T-helper 9 cell (primary cell): ENCODE data around the gene CDT1.
"Not testable (repeated sequence)": the region's sequence is repeated elsewhere in the genome, so short reads cannot be mapped to it uniquely, and the experiment has no call there.

Experiments
- DNase-seq: peaks from one replicate; pipeline ENCODE4 v3.0.0-alpha.2; 2020

The CDT1 gene

GRCh38 chr16:88820385-88821025 lies 16.9 kb downstream of the CDT1 start:
- no peak for DNase-seq

DNA sequence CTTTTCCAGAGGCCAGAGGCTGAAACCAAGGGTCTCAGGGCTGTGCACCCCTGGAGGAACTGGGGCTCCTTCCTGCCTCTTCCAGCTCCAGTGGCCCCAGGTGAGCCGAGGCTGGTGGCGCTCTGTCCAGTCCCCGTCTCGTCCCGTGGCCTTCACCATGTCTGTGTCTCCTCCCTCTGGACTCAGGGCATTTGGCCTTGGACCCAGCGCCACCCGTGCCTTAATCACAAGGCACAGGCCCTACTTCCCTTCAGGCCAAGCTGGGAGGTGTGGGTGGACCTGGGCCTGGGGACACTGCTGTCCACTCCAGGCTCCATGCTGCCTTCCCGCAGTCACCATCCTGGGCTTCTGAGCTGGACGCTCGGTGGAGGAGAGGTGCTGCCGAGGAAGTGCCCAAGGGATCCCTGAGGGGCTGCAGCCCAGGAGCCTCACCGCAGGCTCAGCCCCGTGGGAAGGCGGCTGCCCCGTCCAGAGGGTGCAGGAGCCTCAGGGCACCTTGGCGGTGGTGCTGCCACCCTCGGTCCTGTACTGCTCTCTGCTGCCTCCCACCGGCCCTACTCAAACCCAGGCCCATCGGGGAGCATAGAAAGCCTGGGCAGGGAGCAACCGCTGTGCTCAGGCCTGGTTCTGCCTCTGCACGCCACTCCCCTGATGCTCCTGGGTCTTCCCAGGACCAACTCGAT lies 17.7 kb downstream of the CDT1 start:
- no peak for DNase-seq

- DNase-seq, result no peak
Measured at GRCh38 chr16:88822281-88823040, 18.9 kb downstream of the CDT1 start.

- DNase-seq, result not testable (repeated sequence)
Measured at GRCh38 chr16:88823646-88824045, 20.1 kb downstream of the CDT1 start.

DNA sequence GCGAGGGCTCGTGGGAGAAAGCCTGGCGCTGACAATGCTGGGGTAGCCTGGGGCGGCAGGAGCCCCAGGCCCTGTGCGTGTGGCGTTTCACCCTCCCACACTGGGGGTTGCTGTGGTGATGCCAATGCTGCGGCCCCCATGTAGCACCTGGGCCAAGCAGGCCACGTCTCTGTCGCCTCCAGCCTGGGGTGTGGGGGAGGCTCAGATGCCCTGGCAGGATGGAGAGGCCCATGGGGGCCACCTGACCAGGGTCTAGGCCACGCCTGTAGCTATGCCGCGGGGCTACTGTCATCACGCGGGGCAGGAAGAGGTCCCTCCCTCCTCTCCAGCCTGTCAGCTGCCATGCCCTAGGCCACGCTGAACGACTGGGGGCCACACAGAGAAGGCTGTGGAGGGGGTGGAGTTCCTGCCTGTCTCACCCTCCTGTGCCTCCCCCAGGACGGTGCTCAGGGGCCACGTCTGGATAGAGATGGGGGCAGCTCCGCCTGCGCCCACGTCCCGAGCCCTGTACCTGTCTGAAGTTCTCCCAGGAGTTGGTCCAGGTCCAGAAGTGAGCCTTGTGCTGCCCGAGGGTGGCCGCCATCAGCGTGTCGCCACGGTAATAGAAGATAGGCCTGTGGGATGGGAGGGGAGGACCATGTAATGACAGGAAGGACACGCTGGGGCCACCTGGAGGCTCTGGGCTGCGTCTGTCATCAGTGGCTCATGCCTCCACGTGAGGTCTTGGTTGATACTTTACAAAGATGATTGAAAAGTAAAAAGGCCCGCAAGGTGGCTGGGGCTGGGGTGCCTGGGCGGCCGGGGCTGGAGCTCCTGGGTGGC lies 20.9 kb downstream of the CDT1 start:
- no peak for DNase-seq

DNA sequence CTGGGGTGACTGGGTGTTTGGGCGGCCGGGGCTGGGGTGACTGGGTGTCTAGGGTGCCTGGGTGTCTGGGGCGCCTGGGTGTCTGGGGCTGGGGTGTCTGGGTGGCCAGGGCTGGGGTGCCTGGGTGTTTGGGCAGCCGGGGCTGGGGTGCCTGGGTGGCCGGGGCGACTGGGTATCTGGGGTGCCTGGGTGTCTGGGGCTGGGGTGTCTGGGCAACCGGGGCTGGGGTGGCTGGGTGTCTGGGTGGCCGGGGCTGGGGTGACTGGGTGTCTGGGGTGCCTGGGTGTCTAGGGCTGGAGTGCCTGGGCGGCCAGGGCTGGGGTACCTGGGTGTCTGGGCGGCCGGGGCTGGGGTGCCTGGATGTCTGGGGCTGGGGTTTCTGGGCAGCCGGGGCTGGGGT lies 21.6 kb downstream of the CDT1 start:
- DNase-seq, result no peak

- DNase-seq, result no peak
Measured at GRCh38 chr16:88826070-88826840, 22.7 kb downstream of the CDT1 start.

DNA sequence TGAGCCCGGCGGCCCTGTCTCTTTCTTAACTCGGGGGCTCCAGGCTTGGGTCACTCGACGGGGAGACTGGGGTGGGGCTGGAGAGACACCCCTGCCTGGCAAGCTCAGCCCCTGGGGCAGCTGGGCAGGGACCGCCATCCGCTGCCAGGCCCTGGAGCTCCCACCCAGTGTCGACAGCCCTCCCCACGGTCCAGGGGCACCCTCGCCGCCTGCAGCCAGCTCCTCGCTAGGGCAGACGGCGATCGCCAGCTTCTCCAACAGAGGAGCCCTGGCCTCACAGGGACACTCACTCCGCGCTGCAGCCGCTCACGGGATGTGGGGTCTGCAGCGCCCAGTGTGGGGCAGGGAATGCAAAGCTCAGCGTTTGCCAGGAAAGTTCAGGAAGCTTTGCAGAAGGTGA lies 24.1 kb downstream of the CDT1 start:
- no peak for DNase-seq

GRCh38 chr16:88828711-88829110 lies 25.1 kb downstream of the CDT1 start:
- no peak for DNase-seq

- DNase-seq, result no peak
Measured at GRCh38 chr16:88830258-88830657, 26.7 kb downstream of the CDT1 start.

- DNase-seq, result no peak
Measured at GRCh38 chr16:88830783-88831182, 27.2 kb downstream of the CDT1 start.

DNA sequence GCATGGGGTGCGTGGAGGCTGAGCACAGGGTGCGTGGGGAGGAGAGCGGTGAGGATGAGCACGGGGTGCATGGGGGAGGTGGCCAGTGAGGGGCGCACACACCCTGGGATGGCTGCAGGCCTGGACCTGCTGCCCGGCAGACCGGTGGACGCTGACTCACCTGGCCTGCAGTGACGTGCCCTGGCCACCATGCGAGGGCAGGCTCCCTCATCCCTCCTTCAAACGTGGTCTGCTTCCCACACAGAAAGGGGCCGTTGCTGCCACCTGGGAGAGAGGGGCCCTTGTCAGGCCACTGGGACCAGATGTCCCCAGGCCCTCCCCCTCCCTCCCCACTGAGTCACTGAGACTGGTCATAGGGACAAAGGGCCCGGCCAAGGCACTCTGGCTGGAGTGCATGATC lies 28.2 kb downstream of the CDT1 start:
- DNase-seq, result no peak

DNA sequence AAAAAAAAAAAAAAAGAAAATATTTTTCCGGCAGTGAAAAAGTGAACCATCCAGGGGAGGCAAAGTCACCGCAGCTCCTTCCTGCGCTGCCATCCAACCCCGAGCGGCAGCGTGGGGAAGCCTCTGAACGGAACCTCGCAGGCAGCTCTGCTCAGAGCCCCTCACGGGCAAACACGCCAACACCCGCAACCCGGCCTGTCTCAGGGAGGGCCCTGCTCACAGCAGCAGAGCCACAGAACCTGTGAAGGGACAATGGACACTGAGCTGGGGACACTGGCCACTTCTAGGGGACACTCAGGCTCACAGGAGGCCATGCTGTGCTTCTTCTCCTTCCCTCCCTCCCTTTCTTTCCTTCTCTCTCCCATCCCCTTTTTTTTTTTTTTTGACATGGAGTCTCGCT lies 29.5 kb downstream of the CDT1 start:
- DNase-seq, result no peak

DNA sequence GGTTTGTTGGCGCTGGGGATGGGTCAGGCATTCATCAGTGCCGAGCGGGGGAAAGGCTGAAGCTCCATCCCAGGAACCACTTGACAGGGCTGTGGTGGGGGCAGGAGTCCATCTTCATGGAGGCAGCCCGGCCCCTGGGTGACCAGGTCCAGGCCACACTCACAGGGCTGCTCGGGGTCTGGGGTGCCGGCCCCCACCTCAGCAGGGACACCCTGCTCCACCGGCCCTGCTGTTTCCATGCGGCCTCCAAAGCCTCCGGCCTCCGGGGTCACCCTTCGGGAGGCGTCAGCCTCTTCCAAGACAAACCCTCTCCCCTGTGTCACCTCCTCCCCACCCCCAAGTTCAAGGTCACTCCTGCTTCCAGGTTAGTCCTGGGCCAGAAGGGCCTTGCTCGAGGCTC lies 31.1 kb downstream of the CDT1 start:
- no peak for DNase-seq

DNA sequence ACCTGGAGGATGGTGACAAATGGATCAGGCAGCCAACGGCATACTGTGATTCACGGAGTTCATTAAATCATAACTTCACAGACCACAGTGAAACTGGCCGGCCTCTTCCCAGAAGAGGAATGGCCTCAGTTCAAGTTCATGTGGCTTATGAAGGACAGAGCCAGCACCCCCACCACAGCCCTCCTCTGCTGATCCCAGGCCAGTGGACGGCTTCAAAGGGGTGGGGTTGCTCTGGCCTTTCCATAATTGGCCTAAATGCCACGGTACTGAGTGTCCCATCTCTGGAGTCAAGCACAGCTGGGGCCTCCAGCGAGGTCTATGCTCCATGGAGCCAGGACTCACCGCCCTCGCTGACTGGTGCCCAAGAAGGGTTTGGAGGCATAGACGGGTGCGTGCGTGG lies 31.8 kb downstream of the CDT1 start:
- DNase-seq, result no peak

DNA sequence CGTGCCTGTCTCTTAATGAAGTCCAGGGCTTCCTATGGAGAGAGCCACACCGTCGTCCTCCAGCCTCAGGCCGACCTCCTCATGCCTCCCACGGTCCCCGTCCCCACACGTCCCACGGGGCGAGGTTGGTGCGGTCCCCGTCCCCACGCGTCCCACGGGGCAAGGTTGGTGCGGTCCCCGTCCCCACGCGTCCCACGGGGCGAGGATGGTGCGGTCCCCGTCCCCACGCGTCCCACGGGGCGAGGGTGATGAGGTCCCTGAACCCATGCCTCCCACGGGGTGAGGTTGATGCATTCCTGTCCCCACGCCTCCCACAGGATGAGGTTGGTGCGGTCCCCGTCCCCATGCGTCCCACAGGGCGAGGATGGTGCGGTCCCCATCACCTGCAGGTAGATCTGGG lies 32.2 kb downstream of the CDT1 start:
- DNase-seq, result no peak

DNA sequence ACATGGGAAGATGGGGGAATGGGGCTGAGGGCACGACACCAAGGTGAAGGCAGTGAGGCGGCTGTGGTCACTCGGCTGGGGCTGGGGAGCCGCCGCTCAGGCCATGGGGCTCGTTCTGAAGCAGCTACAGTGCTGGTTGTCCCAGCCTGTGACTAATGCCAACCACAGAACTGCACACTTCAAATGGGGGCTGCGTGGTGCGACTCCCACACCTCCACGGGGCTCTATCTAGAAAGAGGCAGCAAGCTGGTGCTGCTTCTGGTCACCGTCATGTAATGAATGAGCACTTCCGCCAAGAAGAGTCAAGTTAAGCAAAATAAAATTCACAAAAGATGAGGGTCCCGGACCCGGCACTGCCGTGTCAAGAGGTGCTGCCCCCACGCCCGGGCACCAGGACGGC lies 33.2 kb downstream of the CDT1 start:
- DNase-seq, result no peak

- DNase-seq, result no peak
Measured at GRCh38 chr16:88837806-88838205, 34.2 kb downstream of the CDT1 start.

DNA sequence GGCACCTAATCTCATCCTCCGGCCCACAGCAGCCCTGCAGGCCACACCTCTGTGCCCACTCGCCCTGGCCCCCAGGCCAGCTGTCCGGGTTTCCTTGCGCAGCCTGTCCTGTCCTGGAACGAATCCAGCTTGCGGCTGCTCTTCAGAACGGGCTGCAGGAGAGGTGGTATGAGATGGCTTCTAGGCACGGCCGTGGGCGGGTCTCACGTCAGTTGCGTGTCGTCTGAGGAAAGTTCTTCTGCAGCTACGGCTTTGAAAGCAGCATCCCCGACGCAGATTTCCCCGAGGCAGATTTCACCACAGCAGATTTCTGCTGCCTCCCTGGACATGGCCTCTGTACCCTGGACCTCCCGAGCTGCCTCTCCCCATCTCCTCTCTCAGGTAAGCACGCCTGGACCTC lies 35.0 kb downstream of the CDT1 start:
- DNase-seq, result no peak

DNA sequence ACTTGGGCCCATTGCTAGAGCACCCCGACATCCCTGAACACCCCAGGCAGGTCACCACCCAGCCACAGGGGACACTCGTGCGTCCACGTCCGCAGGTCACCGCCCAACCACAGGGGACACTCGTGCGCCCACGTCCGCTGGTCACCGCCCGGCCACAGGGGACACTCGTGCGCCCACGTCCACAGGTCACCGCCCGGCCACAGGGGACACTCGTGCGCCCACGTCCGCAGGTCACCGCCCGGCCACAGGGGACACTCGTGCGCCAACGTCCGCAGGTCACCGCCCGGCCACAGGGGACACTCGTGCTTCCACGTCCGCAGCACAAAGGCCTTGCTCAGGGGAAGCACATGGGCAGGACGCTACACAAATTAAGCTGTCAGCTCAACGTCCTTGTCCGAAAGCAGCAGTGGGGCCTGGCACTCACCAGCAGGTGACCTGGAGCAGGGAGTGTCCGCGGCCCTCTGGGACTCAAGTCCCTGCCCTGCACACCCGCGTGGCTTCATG lies 35.5 kb downstream of the CDT1 start:
- DNase-seq, result no peak

GRCh38 chr16:88839745-88840599 lies 36.4 kb downstream of the CDT1 start:
- DNase-seq, result no peak
